K562 (cell line): ENCODE measurements around the gene RALA. TPM values are rescaled to one million over a fixed set of nuclear protein-coding genes. Genes with fewer than 3 reads are reported as not detected.
A peak's percentile ranks its signal among the peaks of the same experiment; 100 is the strongest.

ENCODE experiments used
- ATAC-seq: fragments of 200-7000 bp; cut with Tn5 transposase; 3 replicates; pipeline ENCODE4 v1.9.1; 2020; ENCODE audit warnings: moderate library complexity
- BruUV-seq: library from RNA; stranded (reverse); fragments of 400-500 nt; replicated peaks from 2 replicates; lab custom pipeline; 2021; lab: Mats Ljungman, UMichigan
- CTCF ChIA-PET: fragments of 300-600 bp; formaldehyde crosslinking; extraction: SDS; loops from one replicate; lab custom pipeline; 2021; ENCODE audit warnings: low intra/inter-chr PET ratio; lab: Yijun Ruan, JAX
- POLR2A ChIA-PET: fragments of 300-600, 350-650 bp; sonication (Branson Sonifier 250); formaldehyde crosslinking; extraction: SDS; loops from one replicate; lab custom pipeline; 2021; ENCODE audit warnings: antibody characterized with exemption, inconsistent platforms; lab: Yijun Ruan, JAX
- DNase-seq, 4 experiments: peaks; one replicate each; pipeline versions ENCODE4 v3.0.0 to v3.0.0-alpha.2; 2011 to 2018; ENCODE audit warnings: low spot score in 3 of 4, mixed read lengths in 3 of 4; ENCODE audit errors: extremely low read depth in 1 of 4
- FAIRE-seq: peaks from 2 replicates; lab custom pipeline; 2011; peaks lifted over from hg19 to GRCh38; lab: Jason Lieb, UNC
- H2AFZ ChIP-seq: 2 replicates; pipeline ENCODE4 v1.6.0; 2011; ENCODE audit warnings: low read depth, low read length, control low read depth, inconsistent platforms
- H3K27ac ChIP-seq: fragments of 200-600 bp; 3 replicates; pipeline ENCODE4 v1.8.0; 2011; ENCODE audit warnings: low read depth, mild to moderate bottlenecking, control low read depth, inconsistent platforms, low read length, moderate library complexity, mixed read lengths; ENCODE audit errors: extremely low read depth
- H3K27me3 ChIP-seq, 2 experiments: fragments of 300-600 bp in 1 of 2; 2 replicates in 1 of 2; 3 replicates in 1 of 2; pipeline versions ENCODE4 v1.6.0 to v1.8.0; 2011; ENCODE audit warnings: inconsistent platforms in 2 of 2, low read length in 2 of 2, mild to moderate bottlenecking in 1 of 2, mixed read lengths in 1 of 2, moderate library complexity in 1 of 2; ENCODE audit not compliant: control insufficient read depth in 2 of 2, insufficient read depth in 2 of 2
- H3K36me3 ChIP-seq: fragments of 300-600 bp; 3 replicates; pipeline ENCODE4 v1.8.0; 2011; ENCODE audit warnings: mild to moderate bottlenecking, low read length, inconsistent platforms; ENCODE audit not compliant: control insufficient read depth, insufficient read depth
- H3K4me1 ChIP-seq, 2 experiments: fragments of 200-600 bp in 1 of 2; replicated peaks in 1 of 2; 2 replicates in 1 of 2; 3 replicates in 1 of 2; pipeline versions ENCODE4 v1.5.1 to v1.8.0; 2011; ENCODE audit warnings: inconsistent platforms in 2 of 2, low read length in 2 of 2, mild to moderate bottlenecking in 1 of 2, mixed read lengths in 1 of 2, moderate library complexity in 1 of 2; ENCODE audit not compliant: control insufficient read depth in 2 of 2, insufficient read depth in 2 of 2
- H3K4me2 ChIP-seq: 2 replicates; pipeline ENCODE4 v1.6.1; 2011; ENCODE audit warnings: low read length, control low read depth, inconsistent platforms, mixed read lengths; ENCODE audit not compliant: insufficient read depth
- H3K4me3 ChIP-seq: fragments of 200-600 bp; sonication (generic), shearing (Covaris generic); 2 replicates; pipeline ENCODE4 v1.5.1; 2016; ENCODE audit warnings: control low read depth, inconsistent platforms
- H3K79me2 ChIP-seq: fragments of 200-600 bp; 3 replicates; pipeline ENCODE4 v1.8.0; 2011; ENCODE audit warnings: low read length, inconsistent platforms; ENCODE audit not compliant: control insufficient read depth, insufficient read depth
- H3K9ac ChIP-seq, 2 experiments: 2 replicates each; pipeline versions ENCODE4 v1.6.0 to v1.6.1; 2011; ENCODE audit warnings: low read depth in 2 of 2, low read length in 2 of 2, control low read depth in 1 of 2, inconsistent platforms in 1 of 2, mild to moderate bottlenecking in 1 of 2, mixed read lengths in 1 of 2; ENCODE audit not compliant: insufficient read depth in 1 of 2
- H3K9me1 ChIP-seq: one replicate; pipeline ENCODE4 v1.6.0; 2011; ENCODE audit warnings: inconsistent platforms, mild to moderate bottlenecking, low read length, moderate library complexity; ENCODE audit not compliant: control insufficient read depth, insufficient read depth
- H3K9me3 ChIP-seq: replicated peaks from 2 replicates; pipeline ENCODE4 v1.5.1; 2011; ENCODE audit warnings: low read depth, low read length, inconsistent platforms; ENCODE audit not compliant: control insufficient read depth, insufficient read depth
- H4K20me1 ChIP-seq: replicated peaks from 2 replicates; pipeline ENCODE4 v1.6.1; 2011; ENCODE audit warnings: low read length, inconsistent platforms, mixed read lengths; ENCODE audit not compliant: control insufficient read depth, insufficient read depth
- CXXC5 ChIP-seq: fragments of 250-450 bp; sonication (Bioruptor Pico); IDR thresholded peaks from 2 replicates; pipeline ENCODE4 v1.8.0; 2022; ENCODE audit warnings: inconsistent platforms, mild to moderate bottlenecking, moderate library complexity
- DPF2 ChIP-seq: fragments of 450-650 bp; IDR thresholded peaks from 2 replicates; pipeline ENCODE4 v1.6.1; 2016
- ETS2 ChIP-seq: IDR thresholded peaks from 2 replicates; pipeline ENCODE4 v1.6.1; 2016; ENCODE audit warnings: borderline replicate concordance, missing genetic modification characterization, mild to moderate bottlenecking, moderate library complexity, missing compliant biosample characterization; ENCODE audit not compliant: poor library complexity, severe bottlenecking
- GABPA ChIP-seq: fragments of 200-800 bp; sonication (Bioruptor generic); conservative IDR thresholded peaks from 2 replicates; pipeline ENCODE4 v1.6.1; 2016; ENCODE audit warnings: low read depth, missing genetic modification characterization, missing compliant biosample characterization
- KDM5B ChIP-seq: fragments of 200-600 bp; sonication (generic); IDR thresholded peaks from 2 replicates; pipeline ENCODE4 v1.6.1; 2012; ENCODE audit warnings: low read depth, mild to moderate bottlenecking, moderate library complexity, low read length, control low read depth, inconsistent platforms; ENCODE audit not compliant: insufficient replicate concordance
- LEF1 ChIP-seq: fragments of 450-650 bp; IDR thresholded peaks from 2 replicates; pipeline ENCODE4 v1.6.1; 2016; ENCODE audit warnings: mild to moderate bottlenecking
- MCM2 ChIP-seq: fragments of 450-650 bp; IDR thresholded peaks from 2 replicates; pipeline ENCODE4 v1.6.1; 2017; ENCODE audit warnings: low read depth, mild to moderate bottlenecking
- PRMT5 ChIP-seq: sonication (generic); formaldehyde crosslinking; IDR thresholded peaks from 2 replicates; pipeline ENCODE4 v1.5.0; 2020; ENCODE audit warnings: missing genetic modification reagents
- ZNF146 ChIP-seq: IDR thresholded peaks from one replicate; pipeline ENCODE4 v1.6.1; 2018; ENCODE audit warnings: missing compliant biosample characterization; ENCODE audit not compliant: unreplicated experiment
- ZNF239 ChIP-seq: fragments of 250-450 bp; sonication (Bioruptor Pico); IDR thresholded peaks from 2 replicates; pipeline ENCODE4 v1.4.0; 2020; ENCODE audit warnings: mild to moderate bottlenecking
- ZNF3 ChIP-seq: fragments of 250-450 bp; sonication (Bioruptor Pico); IDR thresholded peaks from 2 replicates; pipeline ENCODE4 v1.5.0; 2021; ENCODE audit warnings: mild to moderate bottlenecking, moderate library complexity
- WGBS: fragments of 100-300 bp; shearing (Covaris generic); methylation state at CpG from one replicate; pipeline ENCODE4 v1.1.6; 2016; ENCODE audit warnings: low coverage, mixed read lengths; ENCODE audit not compliant: insufficient coverage; ENCODE audit errors: missing lambda C conversion rate; 5-methylcytosine and 5-hydroxymethylcytosine counted together
- in situ Hi-C: fragments of 300-500 bp; cut with MboI; formaldehyde crosslinking; loops from 4 replicates; pipeline ENCODE4 v1.15.0; 2018; ENCODE audit warnings: inconsistent platforms, mixed read lengths
- intact Hi-C: fragments of 100-400 bp; cut with micrococcal nuclease; formaldehyde crosslinking; loops from 2 replicates; pipeline ENCODE4 v1.14.2; 2022
- polyA plus RNA-seq, 8 experiments: library from polyadenylated mRNA; depleted of rRNA in 4 of 8; stranded (reverse) in 5 of 8; unstranded in 3 of 8; fragments of >200 nt; fragmentation: Nextera tagmentation in 2 of 8; fragmentation: Illumina TruSeq in 1 of 8; extraction: Ambion mirVana in 2 of 8; extraction: Trizol in 1 of 8; gene quantifications; 2 replicates each; pipeline versions ENCODE4 v1.2.1 to v1.2.3, GENCODE V29; 2011 to 2014; ENCODE audit warnings: inconsistent platforms in 1 of 8, missing spikeins in 1 of 8
- total RNA-seq, 7 experiments: library from RNA; depleted of rRNA in 6 of 7; stranded (reverse); fragments of >200 nt in 6 of 7; fragmentation: Illumina TruSeq in 2 of 7; extraction: Trizol in 2 of 7; gene quantifications; 2 replicates each; pipeline versions ENCODE4 v1.2.1 to v1.2.3, GENCODE V29; 2011 to 2021; ENCODE audit warnings: low replicate concordance in 1 of 7
- TF ChIP-seq, protein P1 (sequence below): IDR thresholded peaks from 2 replicates; pipeline ENCODE4 v1.6.1; 2012; ENCODE audit warnings: low read depth, low read length, improper control_type of control experiment, borderline replicate concordance
- TF ChIP-seq, protein P2 (sequence below): fragments of 200-800 bp; sonication (Bioruptor generic); IDR thresholded peaks from 2 replicates; pipeline ENCODE4 v1.6.1; 2016; ENCODE audit warnings: missing genetic modification characterization, missing compliant biosample characterization

The RALA gene
- total and polyA plus RNA-seq, 9 of the 15 experiments (the other 6 are each of a cell fraction or from before 2014, with no cell fraction given), result 7.2 to 28.0 (median 25.7) TPM

DNA sequence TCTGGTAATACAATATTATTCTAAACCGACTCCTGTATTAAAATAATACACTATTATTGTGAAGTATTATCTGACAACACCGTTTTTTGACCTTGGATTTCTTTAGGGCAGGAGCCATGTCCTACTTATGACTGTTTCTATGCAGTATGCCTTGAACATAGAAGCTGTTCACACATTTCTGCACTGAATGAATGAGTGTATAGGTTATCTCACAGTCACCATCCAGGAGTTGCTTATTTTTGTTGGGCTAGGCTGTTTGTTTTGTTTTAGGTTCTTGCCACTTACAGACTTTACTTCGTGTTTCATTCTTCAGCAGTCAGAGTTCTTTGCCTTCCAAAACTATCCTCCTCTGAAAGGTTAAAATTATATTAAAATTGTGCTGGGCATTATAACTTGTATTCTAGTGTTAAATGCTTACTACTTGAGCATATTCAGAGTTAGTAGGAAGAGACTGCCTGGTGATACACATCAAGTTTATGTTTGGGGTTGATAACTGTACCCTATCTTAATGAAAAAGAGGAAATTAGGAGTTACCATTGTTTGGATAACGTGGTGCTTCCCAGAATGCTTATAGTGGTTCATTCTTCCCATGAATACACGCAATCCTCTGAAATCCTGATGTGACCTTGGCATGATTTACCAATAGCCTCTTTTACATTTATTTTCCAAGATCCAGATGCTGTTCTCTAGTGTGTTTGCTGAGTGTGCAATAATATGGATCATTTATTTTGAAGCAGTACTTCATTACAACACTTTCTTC, 1.7 kb downstream of the RALA start (continued):
- TF ChIP-seq, protein P1, sequence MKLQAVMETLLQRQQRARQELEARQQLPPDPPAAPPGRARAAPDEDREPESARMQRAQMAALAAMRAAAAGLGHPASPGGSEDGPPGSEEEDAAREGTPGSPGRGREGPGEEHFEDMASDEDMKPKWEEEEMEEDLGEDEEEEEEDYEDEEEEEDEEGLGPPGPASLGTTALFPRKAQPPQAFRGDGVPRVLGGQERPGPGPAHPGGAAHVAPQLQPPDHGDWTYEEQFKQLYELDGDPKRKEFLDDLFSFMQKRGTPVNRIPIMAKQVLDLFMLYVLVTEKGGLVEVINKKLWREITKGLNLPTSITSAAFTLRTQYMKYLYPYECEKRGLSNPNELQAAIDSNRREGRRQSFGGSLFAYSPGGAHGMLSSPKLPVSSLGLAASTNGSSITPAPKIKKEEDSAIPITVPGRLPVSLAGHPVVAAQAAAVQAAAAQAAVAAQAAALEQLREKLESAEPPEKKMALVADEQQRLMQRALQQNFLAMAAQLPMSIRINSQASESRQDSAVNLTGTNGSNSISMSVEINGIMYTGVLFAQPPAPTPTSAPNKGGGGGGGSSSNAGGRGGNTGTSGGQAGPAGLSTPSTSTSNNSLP, result 0 out of 2 replicates have a peak, but pooled peaks have one; percentile 18
- TF ChIP-seq ZNF3 (CRISPR knock-in tag) (no peak), ZNF239 (CRISPR knock-in tag) (no peak), GABPA (tag) (peak; percentile 34; the same call in 1 of the 2 replicates)

DNA sequence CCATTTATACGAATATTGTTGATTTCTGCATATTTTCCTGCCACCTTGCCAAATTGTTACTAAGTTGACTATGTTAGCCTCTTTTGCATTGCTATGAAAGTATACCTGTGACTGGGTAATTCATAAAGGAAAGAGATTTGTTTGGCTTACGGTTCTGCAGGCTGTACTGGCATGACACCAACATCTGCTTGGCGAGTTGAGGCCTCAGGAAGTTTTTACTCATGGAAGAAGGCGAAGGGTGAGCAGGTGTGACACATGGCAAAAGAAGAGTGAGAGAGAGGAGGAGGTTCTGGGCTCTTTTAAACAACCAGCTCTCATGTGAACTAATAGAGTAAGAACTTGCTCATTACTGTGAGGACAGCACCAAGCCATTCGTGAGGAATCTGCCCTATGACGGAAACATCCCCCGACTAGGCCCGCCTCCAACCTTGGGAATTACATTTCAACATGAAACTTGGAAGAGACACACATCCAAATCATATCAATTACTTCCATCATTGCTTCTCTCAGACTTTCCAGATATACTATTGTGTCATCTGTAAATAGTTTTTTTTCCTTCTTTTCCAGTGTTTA, 8.4 kb downstream of the RALA start:
- Histone ChIP-seq H3K9me3 (no peaks in the 10 kb centered on the region), H3K4me1 (peaks cover 13 to 24% of the 10 kb centered on the region in 2 experiments; a peak in 4 of 5 replicates), H4K20me1 (0 out of 2 replicates have a peak, but pooled peaks cover 3% of the 10 kb centered on the region), H3K36me3 (peaks cover 22% of the 10 kb centered on the region; the same call in 2 of the 3 replicates), H3K27ac (no peak overlapping the region), H3K4me2 (no peak overlapping the region), H3K79me2 (peaks cover 67% of the 10 kb centered on the region), H3K4me3 (no peak overlapping the region), H3K9me1 (no peaks in the 10 kb centered on the region), H3K27me3 (no peaks in the 10 kb centered on the region), H2AFZ (no peak overlapping the region), H3K9ac (no peak overlapping the region)
- CTCF ChIA-PET, result no interaction called here
- 88% methylated on average over 8 of the region's 8 CpGs for WGBS
- in situ Hi-C loops, result no loop called here
- POLR2A ChIA-PET, result interaction anchor here (0.6 to 0.7 kb wide), 2 partner anchors 11 to 1896 kb away, joined by 3 read pairs; no protein-coding TSS in a partner anchor
- FAIRE-seq (no peak), ATAC-seq (no peak), DNase-seq (no peak)
- BruUV-seq, result no TSS peak
- intact Hi-C loops, result no loop called here
- TF ChIP-seq MCM2 (no peak), KDM5B (no peak), CXXC5 (CRISPR knock-in tag) (no peak), ETS2 (no peak), DPF2 (no peak), PRMT5 (CRISPR knock-in tag) (no peak), ZNF146 (CRISPR knock-in tag) (no peak), LEF1 (no peak)
- TF ChIP-seq, protein P2, sequence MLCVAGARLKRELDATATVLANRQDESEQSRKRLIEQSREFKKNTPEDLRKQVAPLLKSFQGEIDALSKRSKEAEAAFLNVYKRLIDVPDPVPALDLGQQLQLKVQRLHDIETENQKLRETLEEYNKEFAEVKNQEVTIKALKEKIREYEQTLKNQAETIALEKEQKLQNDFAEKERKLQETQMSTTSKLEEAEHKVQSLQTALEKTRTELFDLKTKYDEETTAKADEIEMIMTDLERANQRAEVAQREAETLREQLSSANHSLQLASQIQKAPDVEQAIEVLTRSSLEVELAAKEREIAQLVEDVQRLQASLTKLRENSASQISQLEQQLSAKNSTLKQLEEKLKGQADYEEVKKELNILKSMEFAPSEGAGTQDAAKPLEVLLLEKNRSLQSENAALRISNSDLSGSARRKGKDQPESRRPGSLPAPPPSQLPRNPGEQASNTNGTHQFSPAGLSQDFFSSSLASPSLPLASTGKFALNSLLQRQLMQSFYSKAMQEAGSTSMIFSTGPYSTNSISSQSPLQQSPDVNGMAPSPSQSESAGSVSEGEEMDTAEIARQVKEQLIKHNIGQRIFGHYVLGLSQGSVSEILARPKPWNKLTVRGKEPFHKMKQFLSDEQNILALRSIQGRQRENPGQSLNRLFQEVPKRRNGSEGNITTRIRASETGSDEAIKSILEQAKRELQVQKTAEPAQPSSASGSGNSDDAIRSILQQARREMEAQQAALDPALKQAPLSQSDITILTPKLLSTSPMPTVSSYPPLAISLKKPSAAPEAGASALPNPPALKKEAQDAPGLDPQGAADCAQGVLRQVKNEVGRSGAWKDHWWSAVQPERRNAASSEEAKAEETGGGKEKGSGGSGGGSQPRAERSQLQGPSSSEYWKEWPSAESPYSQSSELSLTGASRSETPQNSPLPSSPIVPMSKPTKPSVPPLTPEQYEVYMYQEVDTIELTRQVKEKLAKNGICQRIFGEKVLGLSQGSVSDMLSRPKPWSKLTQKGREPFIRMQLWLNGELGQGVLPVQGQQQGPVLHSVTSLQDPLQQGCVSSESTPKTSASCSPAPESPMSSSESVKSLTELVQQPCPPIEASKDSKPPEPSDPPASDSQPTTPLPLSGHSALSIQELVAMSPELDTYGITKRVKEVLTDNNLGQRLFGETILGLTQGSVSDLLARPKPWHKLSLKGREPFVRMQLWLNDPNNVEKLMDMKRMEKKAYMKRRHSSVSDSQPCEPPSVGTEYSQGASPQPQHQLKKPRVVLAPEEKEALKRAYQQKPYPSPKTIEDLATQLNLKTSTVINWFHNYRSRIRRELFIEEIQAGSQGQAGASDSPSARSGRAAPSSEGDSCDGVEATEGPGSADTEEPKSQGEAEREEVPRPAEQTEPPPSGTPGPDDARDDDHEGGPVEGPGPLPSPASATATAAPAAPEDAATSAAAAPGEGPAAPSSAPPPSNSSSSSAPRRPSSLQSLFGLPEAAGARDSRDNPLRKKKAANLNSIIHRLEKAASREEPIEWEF, result no peak
